GM12878 (cell line): ENCODE measurements around the gene MMP13.

Source experiments
- BCL11A ChIP-seq: IDR thresholded peaks from 2 replicates; pipeline ENCODE4 v1.6.1; 2011; ENCODE audit warnings: low read depth, low read length
- CTCF ChIP-seq, 3 experiments: IDR thresholded peaks in 2 of 3; conservative IDR thresholded peaks in 1 of 3; 2 replicates each; pipeline ENCODE4 v1.5.1; 2011; ENCODE audit warnings: low read depth in 3 of 3, low read length in 3 of 3, mild to moderate bottlenecking in 3 of 3, control low read depth in 2 of 3, moderate library complexity in 2 of 3, inconsistent platforms in 1 of 3, mixed read lengths in 1 of 3; ENCODE audit not compliant: control insufficient read depth in 2 of 3, insufficient read depth in 1 of 3; ENCODE audit errors: extremely low read depth in 1 of 3
- E2F4 ChIP-seq: IDR thresholded peaks from 2 replicates; pipeline ENCODE4 v1.6.1; 2012; ENCODE audit warnings: low read depth, low read length, improper control_type of control experiment
- HDAC2 ChIP-seq: fragments of 200-600 bp; sonication (generic); IDR thresholded peaks from 2 replicates; pipeline ENCODE4 v1.6.1; 2017
- HDAC6 ChIP-seq: fragments of 200-600 bp; sonication (generic); IDR thresholded peaks from one replicate; pipeline ENCODE4 v1.8.0; 2017; ENCODE audit warnings: antibody characterized with exemption; ENCODE audit not compliant: unreplicated experiment

- TF ChIP-seq HDAC6 (no peak), BCL11A (no peak), CTCF (IDR thresholded peaks at IDR 0.05 in 2 of 3, conservative IDR thresholded peaks at IDR 0.05 in 1 of 3; ENCODE audit: control insufficient read depth in 2 of 3, extremely low read depth in 1 of 3, insufficient read depth in 1 of 3, low read depth in 3 of 3, low read length in 3 of 3) (no peak), E2F4 (no peak), HDAC2 (no peak)
These were observed 18.5 kb downstream of the MMP13 start for GRCh38 chr11:102936864-102937509.
